ENCODE measurements around the gene SERPINA5.

SERPINA5 gene

GRCh38 chr14:94581127-94581999 is at the start of gene SERPINA5:
TSS of gene SERPINA5 (plus strand) at chr14:94581426. CDS start at chr14:94587363, 5,937 bp downstream.
- no peak for DNase-seq (ENCODE audit: low spot score)
- no peak for TF ChIP-seq CTCF (IDR thresholded peaks at IDR 0.05; ENCODE audit: borderline replicate concordance, control extremely low read depth, extremely low read depth, insufficient read depth, missing control alignments)
- in situ Hi-C loops (cut with MboI; ENCODE audit: low sequenced_read_pairs, unreplicated experiment), result no loop called here

- in situ Hi-C loops (cut with MboI; ENCODE audit: low sequenced_read_pairs, unreplicated experiment), result no loop called here
- no peak for DNase-seq (ENCODE audit: low spot score)
- TF ChIP-seq CTCF (IDR thresholded peaks at IDR 0.05; ENCODE audit: borderline replicate concordance, control extremely low read depth, extremely low read depth, insufficient read depth, missing control alignments), result no peak
These were observed 48.8 kb upstream of the SERPINA5 start for GRCh38 chr14:94532447-94532846.

- TF ChIP-seq CTCF (IDR thresholded peaks at IDR 0.05; ENCODE audit: borderline replicate concordance, control extremely low read depth, extremely low read depth, insufficient read depth, missing control alignments), result no peak
- DNase-seq (ENCODE audit: low spot score), result no peak
- in situ Hi-C loops (cut with MboI; ENCODE audit: low sequenced_read_pairs, unreplicated experiment), result no loop called here
These were observed 45.7 kb upstream of the SERPINA5 start for GRCh38 chr14:94535506-94535905.

GRCh38 chr14:94536836-94537235 is 44.4 kb upstream of the SERPINA5 start:
- in situ Hi-C loops (cut with MboI; ENCODE audit: low sequenced_read_pairs, unreplicated experiment), result no loop called here
- DNase-seq (ENCODE audit: low spot score), result no peak
- no peak for TF ChIP-seq CTCF (IDR thresholded peaks at IDR 0.05; ENCODE audit: borderline replicate concordance, control extremely low read depth, extremely low read depth, insufficient read depth, missing control alignments)

- DNase-seq (ENCODE audit: low spot score), result no peak
- in situ Hi-C loops (cut with MboI; ENCODE audit: low sequenced_read_pairs, unreplicated experiment), result no loop called here
- TF ChIP-seq CTCF (IDR thresholded peaks at IDR 0.05; ENCODE audit: borderline replicate concordance, control extremely low read depth, extremely low read depth, insufficient read depth, missing control alignments), result no peak
These were observed 43.0 kb upstream of the SERPINA5 start for GRCh38 chr14:94538070-94538740.

GRCh38 chr14:94539181-94539580 is 42.0 kb upstream of the SERPINA5 start:
- no peak for DNase-seq (ENCODE audit: low spot score)
- no peak for TF ChIP-seq CTCF (IDR thresholded peaks at IDR 0.05; ENCODE audit: borderline replicate concordance, control extremely low read depth, extremely low read depth, insufficient read depth, missing control alignments)
- in situ Hi-C loops (cut with MboI; ENCODE audit: low sequenced_read_pairs, unreplicated experiment), result no loop called here
